CD14-positive monocyte (primary cell): ENCODE measurements around the gene UBE2D3. TPM values are rescaled to one million over a fixed set of nuclear protein-coding genes. Genes with fewer than 3 reads are reported as not detected.

ENCODE experiments used
- DNase-seq, 3 donors: peaks; one replicate each; pipeline ENCODE4 v3.0.0-alpha.2; 2011 to 2022
- H2AFZ ChIP-seq: 2 replicates; pipeline ENCODE4 v1.6.0; 2012; ENCODE audit warnings: mild to moderate bottlenecking, low read depth, low read length, inconsistent platforms; ENCODE audit not compliant: insufficient read depth, poor library complexity, severe bottlenecking
- H3K27ac ChIP-seq, 2 donors: 1 replicate in 1 of 2; 2 replicates in 1 of 2; pipeline ENCODE4 v1.5.1; 2012 to 2013; ENCODE audit warnings: low read length in 2 of 2, control low read depth in 1 of 2, inconsistent platforms in 1 of 2, low read depth in 1 of 2, mild to moderate bottlenecking in 1 of 2
- H3K27me3 ChIP-seq, 2 donors: one replicate each; pipeline versions ENCODE4 v1.6.0 to v1.6.1; 2011 to 2013; ENCODE audit warnings: low read length in 2 of 2; ENCODE audit not compliant: control insufficient read depth in 2 of 2, insufficient read depth in 2 of 2
- H3K36me3 ChIP-seq, 2 donors: replicated peaks in 1 of 2; 1 replicate in 1 of 2; 2 replicates in 1 of 2; pipeline versions ENCODE4 v1.5.1 to v1.6.1; 2012 to 2013; ENCODE audit warnings: low read length in 2 of 2, control low read depth in 1 of 2, inconsistent platforms in 1 of 2, mild to moderate bottlenecking in 1 of 2; ENCODE audit not compliant: insufficient read depth in 2 of 2, control insufficient read depth in 1 of 2
- H3K4me1 ChIP-seq, 2 donors: 1 replicate in 1 of 2; 2 replicates in 1 of 2; pipeline versions ENCODE4 v1.5.1 to v1.6.1; 2012 to 2013; ENCODE audit warnings: low read length in 2 of 2, control low read depth in 1 of 2, inconsistent platforms in 1 of 2, mild to moderate bottlenecking in 1 of 2, moderate library complexity in 1 of 2; ENCODE audit not compliant: insufficient read depth in 2 of 2, control insufficient read depth in 1 of 2
- H3K4me2 ChIP-seq: replicated peaks from 2 replicates; pipeline ENCODE3; 2012; ENCODE audit warnings: low read length, moderate library complexity, mild to moderate bottlenecking; ENCODE audit not compliant: poor library complexity, severe bottlenecking; ENCODE audit errors: extremely low read depth
- H3K4me3 ChIP-seq, 3 experiments: fragments of 200-600 bp in 1 of 3; sonication (generic) in 1 of 3; replicated peaks in 1 of 3; 1 replicate in 2 of 3; 2 replicates in 1 of 3; pipeline ENCODE4 v1.5.1; 2011 to 2013; ENCODE audit warnings: low read length in 3 of 3, mild to moderate bottlenecking in 3 of 3, control low read depth in 2 of 3, low read depth in 2 of 3, inconsistent platforms in 1 of 3, moderate library complexity in 1 of 3
- H3K79me2 ChIP-seq: 2 replicates; pipeline ENCODE4 v1.6.0; 2012; ENCODE audit warnings: mild to moderate bottlenecking, control low read depth, inconsistent platforms, low read length, moderate library complexity; ENCODE audit not compliant: insufficient read depth
- H3K9ac ChIP-seq: 2 replicates; pipeline ENCODE4 v1.6.0; 2017; ENCODE audit warnings: low read length, mild to moderate bottlenecking; ENCODE audit not compliant: insufficient read depth, poor library complexity, severe bottlenecking
- H3K9me3 ChIP-seq, 2 donors: replicated peaks in 1 of 2; 1 replicate in 1 of 2; 2 replicates in 1 of 2; pipeline versions ENCODE4 v1.5.1 to v1.6.1; 2012 to 2013; ENCODE audit warnings: low read length in 2 of 2, control low read depth in 1 of 2; ENCODE audit not compliant: control insufficient read depth in 1 of 2, insufficient read depth in 1 of 2
- H4K20me1 ChIP-seq: 2 replicates; pipeline ENCODE4 v1.6.0; 2012; ENCODE audit warnings: mild to moderate bottlenecking, low read length, control low read depth, moderate library complexity; ENCODE audit not compliant: insufficient read depth
- H3K27ac Mint-ChIP-seq, 7 donors: one replicate each; pipeline ENCODE4 v1.8.0; 2020; ENCODE audit warnings: mild to moderate bottlenecking in 7 of 7, mixed read lengths in 7 of 7, moderate library complexity in 6 of 7, inconsistent platforms in 2 of 7
- H3K27me3 Mint-ChIP-seq, 3 donors: one replicate each; pipeline ENCODE4 v1.8.0; 2021 to 2022; ENCODE audit warnings: low read depth in 3 of 3, mild to moderate bottlenecking in 3 of 3, mixed read lengths in 3 of 3, moderate library complexity in 3 of 3, inconsistent platforms in 1 of 3
- H3K36me3 Mint-ChIP-seq, 2 donors: one replicate each; pipeline ENCODE4 v1.8.0; 2020; ENCODE audit warnings: mixed read lengths in 2 of 2, inconsistent platforms in 1 of 2, mild to moderate bottlenecking in 1 of 2
- H3K4me1 Mint-ChIP-seq: one replicate; pipeline ENCODE4 v1.8.0; 2020; ENCODE audit warnings: mild to moderate bottlenecking, mixed read lengths
- H3K4me3 Mint-ChIP-seq, 2 donors: one replicate each; pipeline ENCODE4 v1.8.0; 2020; ENCODE audit warnings: mild to moderate bottlenecking in 2 of 2, mixed read lengths in 2 of 2, moderate library complexity in 1 of 2
- H3K9me3 Mint-ChIP-seq, 7 donors: one replicate each; pipeline ENCODE4 v1.8.0; 2020 to 2022; ENCODE audit warnings: mixed read lengths in 7 of 7, mild to moderate bottlenecking in 6 of 7, moderate library complexity in 6 of 7, inconsistent platforms in 2 of 7
- WGBS: methylation state at CpG from one replicate; pipeline ENCODE4 v1.1.5; 2013; ENCODE audit warnings: missing lambda C conversion rate; ENCODE audit not compliant: insufficient coverage; 5-methylcytosine and 5-hydroxymethylcytosine counted together
- intact Hi-C, 2 donors: fragments of 100-400 bp; cut with micrococcal nuclease; formaldehyde crosslinking; loops; one replicate each; pipeline versions ENCODE4 v1.15.0 to v1.15.1; 2023
- polyA plus RNA-seq, 3 donors: library from polyadenylated mRNA; depleted of rRNA in 1 of 3; unstranded in 2 of 3; stranded (reverse) in 1 of 3; fragments of 300-500 nt in 2 of 3; fragments of >200 nt in 1 of 3; fragmentation: Illumina TruSeq in 2 of 3; gene quantifications; 1 replicate in 2 of 3; 2 replicates in 1 of 3; pipeline ENCODE4 v1.2.3, GENCODE V29; 2012 to 2021
- TF ChIP-seq, protein P1 (sequence below): fragments of 200-600 bp; IDR thresholded peaks from one replicate; pipeline ENCODE4 v1.8.0; 2022; ENCODE audit warnings: antibody characterized with exemption, mild to moderate bottlenecking

The UBE2D3 gene
- polyA plus RNA-seq, 3 donors = 340 to 499 (median 457) TPM

DNA sequence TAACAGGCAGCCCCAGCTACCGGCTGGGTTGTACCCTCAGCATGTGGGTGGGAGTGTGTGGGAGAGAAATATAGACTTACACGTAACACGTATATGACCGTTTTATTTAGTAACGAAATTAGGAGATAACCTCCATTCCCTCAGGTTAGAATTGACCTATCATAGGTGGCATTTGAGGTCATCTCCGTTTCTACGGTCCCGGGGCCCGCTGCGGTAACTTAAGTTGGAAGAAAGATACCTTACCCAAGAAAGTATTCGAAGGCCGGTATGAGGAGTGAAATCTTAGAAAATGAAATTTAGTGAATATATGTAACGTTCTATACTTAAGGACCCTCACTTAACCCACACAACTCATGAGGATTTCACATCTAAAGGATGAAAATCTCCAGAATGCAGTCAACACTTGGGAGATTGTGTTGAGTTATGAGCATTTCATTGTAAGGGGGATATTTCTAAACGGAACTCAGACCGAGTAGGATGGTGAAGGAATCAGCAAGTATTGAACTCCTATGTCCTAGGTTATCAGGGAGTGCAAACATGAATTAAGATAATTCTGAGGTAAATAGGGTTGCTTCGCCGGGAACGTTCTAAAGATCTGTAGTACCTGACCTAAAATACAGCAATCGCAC is 42.3 kb upstream of the UBE2D3 start:
- H4K20me1 ChIP-seq = no peaks in the 10 kb centered on the region
- Mint-ChIP-seq H3K4me3 (peak overlapping the region; percentile 93 to 97), H3K27ac (peak overlapping the region; percentile 96 to 99 (median 98)), H3K9me3 (peaks cover 0 to 2% (median 0%) of the 10 kb centered on the region in 7 donors), H3K27me3 (no peaks in the 10 kb centered on the region), H3K4me1 (peaks cover 44% of the 10 kb centered on the region), H3K36me3 (peaks cover 11 to 16% of the 10 kb centered on the region in 2 donors)
- peak overlapping the region; percentile 82 for H3K4me2 ChIP-seq
- H3K4me1 ChIP-seq = peaks cover 25 to 44% of the 10 kb centered on the region in 2 donors
- TF ChIP-seq, protein P1, sequence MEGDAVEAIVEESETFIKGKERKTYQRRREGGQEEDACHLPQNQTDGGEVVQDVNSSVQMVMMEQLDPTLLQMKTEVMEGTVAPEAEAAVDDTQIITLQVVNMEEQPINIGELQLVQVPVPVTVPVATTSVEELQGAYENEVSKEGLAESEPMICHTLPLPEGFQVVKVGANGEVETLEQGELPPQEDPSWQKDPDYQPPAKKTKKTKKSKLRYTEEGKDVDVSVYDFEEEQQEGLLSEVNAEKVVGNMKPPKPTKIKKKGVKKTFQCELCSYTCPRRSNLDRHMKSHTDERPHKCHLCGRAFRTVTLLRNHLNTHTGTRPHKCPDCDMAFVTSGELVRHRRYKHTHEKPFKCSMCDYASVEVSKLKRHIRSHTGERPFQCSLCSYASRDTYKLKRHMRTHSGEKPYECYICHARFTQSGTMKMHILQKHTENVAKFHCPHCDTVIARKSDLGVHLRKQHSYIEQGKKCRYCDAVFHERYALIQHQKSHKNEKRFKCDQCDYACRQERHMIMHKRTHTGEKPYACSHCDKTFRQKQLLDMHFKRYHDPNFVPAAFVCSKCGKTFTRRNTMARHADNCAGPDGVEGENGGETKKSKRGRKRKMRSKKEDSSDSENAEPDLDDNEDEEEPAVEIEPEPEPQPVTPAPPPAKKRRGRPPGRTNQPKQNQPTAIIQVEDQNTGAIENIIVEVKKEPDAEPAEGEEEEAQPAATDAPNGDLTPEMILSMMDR = no peak
- peaks cover 84% of the 10 kb centered on the region for H3K79me2 ChIP-seq
- H3K27me3 ChIP-seq = no peaks in the 10 kb centered on the region
- intact Hi-C loops = loop anchor here (2.0 to 5.0 kb wide), 2 partner anchors 41 to 42 kb away; partner anchors contain the start of gene UBE2D3 (in 1 of the 2)
- no peaks in the 10 kb centered on the region for H3K9me3 ChIP-seq
- DNase-seq = no peak
- H3K9ac ChIP-seq = peak overlapping the region; percentile 82
- H3K27ac ChIP-seq = peak overlapping the region; percentile 96
- H3K4me3 ChIP-seq = peak overlapping the region; percentile 83 to 97 (median 90)
- 0% methylated on average over 2 of the region's 19 CpGs for WGBS
- H2AFZ ChIP-seq = peak overlapping the region; percentile 79
- H3K36me3 ChIP-seq = peaks cover 0 to 8% of the 10 kb centered on the region in 2 donors

DNA sequence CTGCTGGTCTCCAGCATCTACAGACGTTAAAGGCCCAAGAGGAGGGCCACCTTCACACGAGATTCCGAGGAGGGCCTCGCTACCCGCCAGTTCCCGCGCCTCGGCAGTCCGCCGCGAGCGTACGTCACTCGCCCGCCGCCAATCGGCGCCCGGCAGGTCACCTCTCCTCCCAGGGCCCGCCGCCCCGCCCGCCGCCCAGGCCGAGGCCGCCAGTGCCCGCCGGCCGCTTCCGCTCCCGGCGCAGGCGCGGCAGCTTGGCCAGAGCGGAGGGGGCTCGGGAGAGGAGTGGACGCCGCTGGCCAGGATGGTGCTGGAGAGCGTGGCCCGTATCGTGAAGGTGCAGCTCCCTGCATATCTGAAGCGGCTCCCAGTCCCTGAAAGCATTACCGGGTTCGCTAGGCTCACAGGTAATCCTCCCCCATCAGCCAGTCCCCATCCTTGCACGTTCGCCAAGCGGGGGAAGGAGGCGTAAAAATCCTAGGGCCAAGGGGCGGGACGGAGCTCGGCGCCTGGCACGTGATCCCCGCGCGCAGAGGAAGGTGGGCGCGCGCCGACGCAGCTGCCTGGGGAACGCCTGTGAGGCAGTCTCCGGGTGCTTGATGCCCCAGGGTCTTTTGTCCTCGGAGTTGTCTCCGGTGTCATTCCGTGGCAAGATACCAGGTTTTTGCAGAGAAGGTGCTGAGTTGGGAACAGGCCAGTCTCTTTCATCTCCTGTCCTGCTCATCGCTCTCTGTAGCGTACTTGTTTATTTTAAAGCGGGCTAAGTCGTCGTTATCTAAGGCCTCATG is 41.6 kb upstream of the UBE2D3 start, which contains the start of gene CISD2:
CISD2 (plus strand) TSS at position 212 of the 788 bp plus-strand sequence; CDS start at position 305, 93 bp downstream.
- DNase-seq = peak; percentile 85 to 90 (median 86)
- intact Hi-C loops = loop anchor here (2.0 to 5.0 kb wide), 2 partner anchors 40 to 42 kb away; partner anchors contain the start of gene UBE2D3 (in 1 of the 2)
- Histone ChIP-seq H3K9ac (peak within 1 kb of the TSS; percentile 82), H2AFZ (peak within 1 kb of the TSS; percentile 79), H3K4me3 (peak within 1 kb of the TSS; percentile 83 to 97 (median 90)), H4K20me1 (no peaks in the 10 kb centered on the region), H3K79me2 (peaks cover 80% of the 10 kb centered on the region), H3K27ac (peak within 1 kb of the TSS; percentile 96), H3K9me3 (no peaks in the 10 kb centered on the region), H3K27me3 (no peaks in the 10 kb centered on the region), H3K4me2 (peak within 1 kb of the TSS; percentile 82), H3K36me3 (peaks cover 0 to 5% of the 10 kb centered on the region in 2 donors), H3K4me1 (peaks cover 25 to 44% of the 10 kb centered on the region in 2 donors)
- Mint-ChIP-seq H3K9me3 (peaks cover 0 to 2% (median 0%) of the 10 kb centered on the region in 7 donors), H3K36me3 (peaks cover 7 to 9% of the 10 kb centered on the region in 2 donors), H3K27ac (peak within 1 kb of the TSS; percentile 96 to 99 (median 98)), H3K4me3 (peak within 1 kb of the TSS; percentile 93 to 97), H3K4me1 (peaks cover 46% of the 10 kb centered on the region), H3K27me3 (no peaks in the 10 kb centered on the region)
- WGBS = 0% methylated on average over 69 of the region's 71 CpGs
- TF ChIP-seq, protein P1 = no peak
